HT1080 (cell line): ENCODE results near the gene IL17REL. TPM values are rescaled to one million over a fixed set of nuclear protein-coding genes. Genes with fewer than 3 reads are reported as not detected.
"Not testable (repeated sequence)": the region's sequence is repeated elsewhere in the genome, so short reads cannot be mapped to it uniquely, and the experiment has no call there.

Experiments
- DNase-seq: peaks from one replicate; pipeline ENCODE4 v3.0.0-alpha.2; 2015; ENCODE audit warnings: low read depth
- small RNA-seq: library from RNA; depleted of rRNA; stranded (forward); fragments of <200 nt; gene quantifications from one replicate; pipeline ENCODE3, GENCODE V24; 2014
- total RNA-seq: library from RNA; depleted of rRNA; stranded (reverse); fragments of >200 nt; shearing (Covaris generic); gene quantifications from 2 replicates; pipeline ENCODE4 v1.2.3, GENCODE V29; 2014; rRNA removed

The IL17REL gene
- total RNA-seq, 1 experiment from 2014 or later, result not detected

DNA sequence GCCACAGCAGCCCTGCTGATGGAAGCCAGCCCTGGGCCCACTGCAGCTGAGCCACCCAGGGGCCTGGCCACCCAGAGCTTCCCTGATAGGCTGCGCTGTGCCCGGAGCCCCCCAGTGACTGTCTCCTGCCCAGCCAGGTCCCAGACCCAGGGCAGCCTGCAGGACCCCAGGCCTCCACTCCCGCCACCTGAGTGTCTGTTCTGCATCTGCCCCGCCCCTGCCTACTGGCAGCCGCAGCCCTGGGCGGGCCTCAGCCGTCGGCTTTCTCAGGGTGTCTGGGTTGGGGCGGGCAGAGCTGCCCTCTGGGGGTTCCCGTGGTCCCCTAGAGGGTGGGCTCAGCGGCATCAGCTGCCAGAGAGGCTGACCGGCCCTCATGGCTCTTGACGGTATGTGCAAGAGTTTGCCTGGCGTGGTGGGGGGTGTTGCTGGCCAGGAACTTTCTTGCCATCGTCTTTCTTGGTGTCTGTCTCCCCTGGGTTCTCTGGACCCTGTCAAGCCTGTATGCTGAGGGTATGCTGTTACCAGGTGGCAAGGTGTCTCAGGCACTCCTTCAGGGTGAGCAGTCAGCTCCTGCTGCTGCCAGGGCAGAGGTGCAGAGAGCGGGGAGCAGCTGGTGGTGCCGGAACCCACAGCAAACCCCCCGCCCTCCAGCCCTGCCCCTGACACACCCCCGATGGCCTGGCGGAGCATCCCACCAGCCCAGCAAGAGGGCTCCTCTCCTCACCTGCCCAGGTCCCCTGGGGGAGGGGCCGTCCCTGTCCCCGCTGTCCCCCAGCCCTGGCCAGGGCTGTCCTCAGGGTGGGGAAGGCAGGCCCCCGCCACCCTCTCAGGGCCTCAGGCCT, 64.2 kb downstream of the IL17REL start:
- no peak for DNase-seq

DNA sequence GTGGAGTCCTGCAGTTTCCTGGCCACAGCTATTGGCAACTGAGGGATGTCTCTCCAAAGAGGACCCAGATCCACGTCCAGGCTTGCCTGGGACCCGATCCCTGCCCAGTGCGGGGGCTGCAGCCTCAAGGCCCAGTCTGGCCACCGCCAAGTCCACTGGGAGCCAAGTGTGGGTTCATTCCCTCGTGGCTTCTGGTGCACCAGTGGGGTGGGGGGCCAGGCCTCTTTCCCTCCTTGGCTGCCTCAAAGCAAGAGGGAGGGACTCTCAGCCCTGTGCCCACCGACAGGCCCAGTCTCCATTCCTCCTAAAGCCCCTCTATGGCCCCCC, 65.3 kb downstream of the IL17REL start:
- DNase-seq, result no peak

DNA sequence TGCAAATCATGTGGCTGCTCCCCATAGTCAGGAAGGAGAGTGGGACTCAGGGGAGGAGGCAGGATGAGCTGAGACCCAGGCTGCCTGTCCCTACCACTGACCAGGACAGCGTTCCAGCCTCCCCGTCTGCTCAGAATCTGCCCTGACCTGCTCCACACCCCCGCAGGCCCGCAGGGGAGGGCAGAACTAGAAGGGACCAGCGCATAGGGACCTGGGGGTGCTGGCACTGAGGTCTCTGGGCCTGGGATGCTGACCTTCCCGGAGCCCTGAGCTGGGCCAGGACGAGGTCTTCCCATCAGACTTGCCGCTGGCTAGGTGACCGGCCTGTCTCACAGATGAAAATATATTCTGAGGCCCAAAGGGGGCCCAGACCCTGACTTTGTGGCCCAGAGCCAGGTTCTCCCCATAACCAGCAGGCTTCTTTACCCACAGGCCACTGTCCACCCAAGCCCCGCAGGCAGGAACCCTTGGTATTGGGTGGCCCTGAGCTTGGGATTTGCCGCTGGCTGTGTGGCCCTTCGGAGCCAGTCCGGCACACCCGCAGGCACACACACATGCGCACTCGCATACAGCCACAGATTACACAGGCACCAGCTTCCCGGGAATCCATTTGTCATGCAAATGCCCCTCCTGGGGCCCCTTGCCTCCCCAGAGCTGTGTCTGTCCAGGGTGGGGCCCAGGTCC, 65.8 kb downstream of the IL17REL start:
- DNase-seq, result no peak

DNA sequence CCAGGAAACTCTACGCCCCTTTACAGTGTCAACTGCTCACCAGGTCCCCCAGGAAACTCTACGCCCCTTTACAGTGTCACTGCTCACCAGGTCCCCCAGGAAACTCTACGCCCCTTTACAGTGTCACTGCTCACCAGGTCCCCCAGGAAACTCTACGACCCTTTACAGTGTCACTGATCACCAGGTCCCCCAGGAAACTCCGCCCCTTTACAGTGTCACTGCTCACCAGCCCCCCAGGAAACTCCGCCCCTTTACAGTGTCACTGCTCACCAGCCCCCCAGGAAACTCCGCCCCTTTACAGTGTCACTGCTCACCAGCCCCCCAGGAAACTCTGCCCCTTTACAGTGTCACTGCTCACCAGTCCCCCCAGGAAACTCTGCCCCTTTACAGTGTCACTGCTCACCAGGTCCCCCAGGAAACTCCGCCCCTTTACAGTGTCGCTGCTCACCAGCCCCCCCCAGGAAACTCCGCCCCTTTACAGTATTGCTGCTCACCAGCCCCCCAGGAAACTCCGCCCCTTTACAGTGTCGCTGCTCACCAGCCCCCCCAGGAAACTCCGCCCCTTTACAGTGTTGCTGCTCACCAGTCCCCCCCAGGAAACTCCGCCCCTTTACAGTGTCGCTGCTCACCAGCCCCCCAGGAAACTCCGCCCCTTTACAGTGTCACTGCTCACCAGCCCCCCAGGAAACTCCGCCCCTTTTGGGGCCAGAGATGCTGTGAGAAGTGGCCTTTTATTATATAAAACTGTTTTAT, 67.3 kb downstream of the IL17REL start:
- not testable (repeated sequence) for DNase-seq

Small RNA genes within 50 kb of the gene (small RNA-seq; reads per million reads assigned to genes)
- not detected for gene MIR6821

Other genes starting within 250 kb of the IL17REL start
- 11.6 and 14.4 TPM in 2 replicates for gene BRD1, start 184.9 kb downstream of the IL17REL start, total RNA-seq
- 11.9 and 15.1 TPM in 2 replicates for gene ZBED4, start 158.9 kb downstream of the IL17REL start, total RNA-seq
- 21.7 and 23.1 TPM in 2 replicates for gene ALG12, start 94.3 kb downstream of the IL17REL start, total RNA-seq
- 38.7 and 53.1 TPM in 2 replicates for gene CRELD2, start 94.1 kb downstream of the IL17REL start, total RNA-seq
- 56.8 and 58.1 TPM in 2 replicates for gene PIM3, start 52.0 kb downstream of the IL17REL start, total RNA-seq
- gene TTLL8, start 45.5 kb upstream of the IL17REL start, total RNA-seq, result not detected in 2 replicates
- gene MLC1, start 72.7 kb upstream of the IL17REL start, total RNA-seq, result 0.10 TPM in 1 of 2 replicates, not detected in the other
- not detected in 2 replicates for gene MOV10L1, start 77.2 kb upstream of the IL17REL start, total RNA-seq
- 1.4 and 1.6 TPM in 2 replicates for gene PANX2, start 158.0 kb upstream of the IL17REL start, total RNA-seq
- 45.0 and 50.9 TPM in 2 replicates for gene TRABD, start 173.1 kb upstream of the IL17REL start, total RNA-seq
- 44.5 and 49.1 TPM in 2 replicates for gene SELENOO, start 188.2 kb upstream of the IL17REL start, total RNA-seq
- gene TUBGCP6, start 232.3 kb upstream of the IL17REL start, total RNA-seq, result 13.1 and 14.2 TPM in 2 replicates
- gene HDAC10, start 238.5 kb upstream of the IL17REL start, total RNA-seq, result 13.6 and 14.5 TPM in 2 replicates
- gene MAPK12, start 248.9 kb upstream of the IL17REL start, total RNA-seq, result 50.1 and 50.6 TPM in 2 replicates